Stimulated activated CD8-positive, alpha-beta memory T cell treated with anti-CD3 and anti-CD28 coated beads, Interleukin-2, amount 100 ng/mL, for 1 hour (primary cell): Measurements from ENCODE around the gene SAFB2.

Source experiments
- DNase-seq, 2 donors: peaks; one replicate each; pipeline ENCODE4 v3.0.0-alpha.2; 2020; ENCODE audit warnings: low read depth in 2 of 2

SAFB2 gene

GRCh38 chr19:5542665-5543064 lies 79.9 kb downstream of the SAFB2 start:
- DNase-seq, result no peak

DNA sequence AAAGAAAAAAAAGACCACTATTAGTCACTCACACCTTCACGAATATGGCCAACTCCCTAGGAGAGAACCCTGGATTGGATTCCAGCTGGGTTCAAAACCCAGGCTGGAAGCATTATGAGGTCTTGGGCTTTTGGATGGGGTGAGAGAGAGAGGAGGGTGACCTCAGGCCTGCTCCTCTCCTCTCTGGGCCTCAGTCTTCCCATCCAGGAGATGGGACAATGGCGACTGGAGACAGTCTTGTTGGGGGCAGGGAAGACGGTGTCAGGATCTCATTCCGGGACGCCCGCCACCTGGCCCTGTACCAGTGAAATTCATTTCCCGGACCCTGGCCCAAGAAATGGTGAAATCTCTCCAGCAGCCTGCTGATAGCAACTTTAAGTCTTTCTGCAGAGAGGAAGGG lies 81.1 kb downstream of the SAFB2 start:
- DNase-seq, result no peak

GRCh38 chr19:5540208-5540607 lies 82.4 kb downstream of the SAFB2 start:
- no peak for DNase-seq

DNA sequence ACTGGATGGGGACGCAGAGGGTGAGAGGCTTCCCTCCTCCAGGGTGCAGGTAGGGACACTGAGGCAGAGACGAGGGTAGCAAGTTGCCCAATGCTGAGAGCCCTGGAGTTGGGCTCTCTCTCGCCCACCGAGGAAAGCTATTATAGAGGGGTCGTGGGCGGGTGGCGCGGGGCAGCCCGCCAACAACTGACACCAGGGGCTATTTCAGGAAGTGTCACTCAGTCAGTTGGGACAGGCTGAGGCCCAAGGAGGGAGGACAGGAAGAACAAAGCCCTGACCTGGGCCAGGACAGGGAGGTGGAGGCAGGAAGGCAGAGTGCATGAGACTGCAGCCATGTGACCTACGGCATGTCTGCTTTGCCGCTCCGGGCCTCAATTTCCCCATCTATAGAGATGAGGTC lies 84.7 kb downstream of the SAFB2 start:
- no peak for DNase-seq
